Vagina (tissue), 2 donors: ENCODE data around the gene ACYP2. TPM values are rescaled to one million over a fixed set of nuclear protein-coding genes. Genes with fewer than 3 reads are reported as not detected.
"Not testable (repeated sequence)": the region's sequence is repeated elsewhere in the genome, so short reads cannot be mapped to it uniquely, and the experiment has no call there.

Experiments
- DNase-seq, 2 donors: peaks; one replicate each; pipeline ENCODE4 v3.0.0-alpha.2; 2017; ENCODE audit errors: extremely low spot score in 2 of 2
- H3K27ac ChIP-seq: fragments of 200-600 bp; sonication (generic); one replicate; pipeline ENCODE4 v1.5.1; 2019
- H3K27me3 ChIP-seq: fragments of 200-600 bp; sonication (generic); one replicate; pipeline ENCODE4 v1.5.1; 2019
- H3K36me3 ChIP-seq, 2 donors: fragments of 200-600 bp; sonication (generic); one replicate each; pipeline ENCODE4 v1.5.1; 2017 to 2019
- H3K4me1 ChIP-seq: fragments of 200-600 bp; sonication (generic); one replicate; pipeline ENCODE4 v1.5.1; 2019
- H3K4me3 ChIP-seq, 2 donors: fragments of 200-600 bp; sonication (generic); 1 replicate in 1 of 2; 2 replicates in 1 of 2; pipeline ENCODE4 v1.5.1; 2016 to 2019
- H3K9me3 ChIP-seq: fragments of 200-600 bp; sonication (generic); one replicate; pipeline ENCODE4 v1.5.1; 2019
- CTCF ChIP-seq, 3 experiments: fragments of 450-650 bp in 2 of 3; fragments of 200-600 bp in 1 of 3; sonication (generic) in 1 of 3; IDR thresholded peaks; one replicate each; pipeline ENCODE4 v1.5.1; 2017 to 2019; ENCODE audit warnings: antibody characterized with exemption in 3 of 3, mild to moderate bottlenecking in 2 of 3, moderate library complexity in 2 of 3
- POLR2A ChIP-seq, 2 donors: fragments of 450-650 bp; IDR thresholded peaks; one replicate each; pipeline ENCODE4 v1.6.1; 2017; ENCODE audit warnings: antibody characterized with exemption in 2 of 2, mild to moderate bottlenecking in 2 of 2, moderate library complexity in 2 of 2
- POLR2AphosphoS5 ChIP-seq, 2 donors: sonication (generic); formaldehyde crosslinking; IDR thresholded peaks; one replicate each; pipeline ENCODE4 v1.9.0; 2017; ENCODE audit warnings: antibody characterized with exemption in 2 of 2, mild to moderate bottlenecking in 2 of 2, low read depth in 1 of 2; ENCODE audit not compliant: insufficient read depth in 1 of 2
- intact Hi-C: fragments of 100-400 bp; cut with DNase I; formaldehyde crosslinking; loops from one replicate; pipeline ENCODE4 v1.15.1; 2023
- total RNA-seq: library from RNA; depleted of rRNA; stranded (reverse); fragments of >200 nt; gene quantifications from one replicate; pipeline ENCODE4 v1.2.3, GENCODE V29; 2016

Gene ACYP2
- total RNA-seq, 1 donor from 2014 or later: 10.8 TPM

DNA sequence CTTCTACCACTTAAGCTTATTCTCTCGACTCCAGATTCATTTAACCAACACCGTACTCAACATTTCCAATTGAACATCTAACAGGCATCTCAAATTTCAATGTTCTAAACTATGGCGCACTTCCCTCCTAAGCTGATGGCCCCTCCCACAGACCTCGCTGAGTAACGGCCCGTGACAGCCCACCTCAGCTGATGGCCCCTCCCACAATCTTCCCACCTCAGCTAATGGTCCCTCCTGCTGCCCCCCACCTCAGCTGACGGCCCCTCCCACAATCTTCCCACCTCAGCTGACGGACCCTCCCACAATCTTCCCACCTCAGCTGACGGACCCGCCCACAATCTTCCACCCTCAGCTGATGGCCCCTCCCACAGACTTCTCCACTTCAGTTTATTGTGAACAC, 197.7 kb downstream of the ACYP2 start:
- Histone ChIP-seq H3K4me1 (no peaks in the 10 kb centered on the region), H3K9me3 (no peaks in the 10 kb centered on the region), H3K27me3 (no peaks in the 10 kb centered on the region), H3K27ac (no peak overlapping the region), H3K36me3 (no peaks in the 10 kb centered on the region), H3K4me3 (no peak overlapping the region)
- DNase-seq: no peak
- TF ChIP-seq POLR2AphosphoS5 (IDR thresholded peaks at IDR 0.05; ENCODE audit: insufficient read depth in 1 of 2, low read depth in 1 of 2) (no peak), CTCF (IDR thresholded peaks at IDR 0.05) (no peak), POLR2A (IDR thresholded peaks at IDR 0.05) (no peak)
- intact Hi-C loops: no loop called here

- no peak for TF ChIP-seq POLR2A (IDR thresholded peaks at IDR 0.05)
- TF ChIP-seq CTCF (IDR thresholded peaks at IDR 0.05): no peak
- no peak for TF ChIP-seq POLR2AphosphoS5 (IDR thresholded peaks at IDR 0.05; ENCODE audit: insufficient read depth in 1 of 2, low read depth in 1 of 2)
- H3K4me3 ChIP-seq: no peak overlapping the region
- H3K4me1 ChIP-seq: no peaks in the 10 kb centered on the region
- H3K27me3 ChIP-seq: no peaks in the 10 kb centered on the region
- no peak for DNase-seq
- intact Hi-C loops: no loop called here
- H3K9me3 ChIP-seq: no peaks in the 10 kb centered on the region
- H3K27ac ChIP-seq: no peak overlapping the region
- H3K36me3 ChIP-seq: no peaks in the 10 kb centered on the region
These were observed 202.6 kb downstream of the ACYP2 start for GRCh38 chr2:54317973-54318372.

DNA sequence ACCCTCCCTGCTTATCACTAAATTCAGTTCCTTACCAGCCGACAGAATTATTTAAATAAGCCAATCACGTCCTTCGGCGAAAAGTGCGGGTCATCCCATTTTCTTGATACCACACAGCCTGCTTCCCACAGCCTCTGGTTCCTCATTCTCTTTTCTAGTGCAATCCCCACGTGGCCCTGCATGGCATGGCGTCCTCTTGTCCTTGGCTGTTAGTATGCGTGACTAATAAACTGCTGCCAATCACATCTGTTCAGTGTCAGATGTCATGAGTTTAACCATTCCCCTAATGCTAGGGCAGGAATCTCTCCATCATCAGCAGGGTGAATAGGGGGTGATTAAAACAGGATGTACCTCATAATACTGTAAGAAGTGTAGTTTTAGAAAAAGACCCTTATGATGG, 203.4 kb downstream of the ACYP2 start:
- Histone ChIP-seq H3K36me3 (no peaks in the 10 kb centered on the region), H3K27ac (no peak overlapping the region), H3K27me3 (no peaks in the 10 kb centered on the region), H3K4me1 (no peaks in the 10 kb centered on the region), H3K4me3 (no peak overlapping the region), H3K9me3 (no peaks in the 10 kb centered on the region)
- DNase-seq: no peak
- TF ChIP-seq POLR2AphosphoS5 (IDR thresholded peaks at IDR 0.05; ENCODE audit: insufficient read depth in 1 of 2, low read depth in 1 of 2) (no peak), POLR2A (IDR thresholded peaks at IDR 0.05) (no peak), CTCF (IDR thresholded peaks at IDR 0.05) (no peak)
- intact Hi-C loops: no loop called here

DNA sequence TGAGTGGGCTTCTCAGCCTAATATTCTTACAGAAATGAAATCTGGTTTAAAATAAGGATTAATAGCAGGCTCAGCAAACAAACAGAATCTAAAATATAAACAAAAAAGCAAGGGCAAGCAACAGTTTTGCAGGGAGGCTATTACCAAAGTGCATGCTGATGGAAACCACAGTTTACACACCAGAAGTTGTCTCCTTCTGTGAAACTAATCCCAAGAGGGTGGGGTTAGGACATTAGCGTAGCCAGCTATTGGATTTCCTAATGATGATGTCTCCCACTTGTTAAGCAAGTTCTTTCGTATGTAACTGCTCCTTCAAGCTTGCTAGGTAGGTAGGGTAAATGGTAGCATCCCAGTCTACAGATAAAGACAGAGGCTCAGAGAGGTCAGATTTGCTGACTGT, 205.6 kb downstream of the ACYP2 start:
- no peak for DNase-seq
- Histone ChIP-seq H3K27ac (no peak overlapping the region), H3K27me3 (no peaks in the 10 kb centered on the region), H3K36me3 (no peaks in the 10 kb centered on the region), H3K9me3 (no peaks in the 10 kb centered on the region), H3K4me3 (no peak overlapping the region), H3K4me1 (no peaks in the 10 kb centered on the region)
- TF ChIP-seq POLR2A (IDR thresholded peaks at IDR 0.05) (no peak), POLR2AphosphoS5 (IDR thresholded peaks at IDR 0.05; ENCODE audit: insufficient read depth in 1 of 2, low read depth in 1 of 2) (no peak)
- intact Hi-C loops: no loop called here

GRCh38 chr2:54324517-54324916, 209.1 kb downstream of the ACYP2 start:
- H3K4me1 ChIP-seq, H3K9me3 ChIP-seq, H3K36me3 ChIP-seq, H3K4me3 ChIP-seq, intact Hi-C loops, DNase-seq, H3K27me3 ChIP-seq, H3K27ac ChIP-seq: not testable (repeated sequence)

- H3K9me3 ChIP-seq: no peaks in the 10 kb centered on the region
These were observed 209.7 kb downstream of the ACYP2 start for GRCh38 chr2:54325148-54325547.

More at GRCh38 chr2:54325148-54325547, 209.7 kb downstream of the ACYP2 start:
- peaks cover 7% of the 10 kb centered on the region for H3K4me1 ChIP-seq
- intact Hi-C loops: no loop called here
- no peak for TF ChIP-seq CTCF (IDR thresholded peaks at IDR 0.05)
- no peak overlapping the region for H3K4me3 ChIP-seq
- no peak overlapping the region for H3K27ac ChIP-seq
- no peak for DNase-seq
- no peaks in the 10 kb centered on the region for H3K27me3 ChIP-seq
- H3K36me3 ChIP-seq: no peaks in the 10 kb centered on the region
